Measurements from ENCODE around the gene MAD1L1.

The MAD1L1 gene

DNA sequence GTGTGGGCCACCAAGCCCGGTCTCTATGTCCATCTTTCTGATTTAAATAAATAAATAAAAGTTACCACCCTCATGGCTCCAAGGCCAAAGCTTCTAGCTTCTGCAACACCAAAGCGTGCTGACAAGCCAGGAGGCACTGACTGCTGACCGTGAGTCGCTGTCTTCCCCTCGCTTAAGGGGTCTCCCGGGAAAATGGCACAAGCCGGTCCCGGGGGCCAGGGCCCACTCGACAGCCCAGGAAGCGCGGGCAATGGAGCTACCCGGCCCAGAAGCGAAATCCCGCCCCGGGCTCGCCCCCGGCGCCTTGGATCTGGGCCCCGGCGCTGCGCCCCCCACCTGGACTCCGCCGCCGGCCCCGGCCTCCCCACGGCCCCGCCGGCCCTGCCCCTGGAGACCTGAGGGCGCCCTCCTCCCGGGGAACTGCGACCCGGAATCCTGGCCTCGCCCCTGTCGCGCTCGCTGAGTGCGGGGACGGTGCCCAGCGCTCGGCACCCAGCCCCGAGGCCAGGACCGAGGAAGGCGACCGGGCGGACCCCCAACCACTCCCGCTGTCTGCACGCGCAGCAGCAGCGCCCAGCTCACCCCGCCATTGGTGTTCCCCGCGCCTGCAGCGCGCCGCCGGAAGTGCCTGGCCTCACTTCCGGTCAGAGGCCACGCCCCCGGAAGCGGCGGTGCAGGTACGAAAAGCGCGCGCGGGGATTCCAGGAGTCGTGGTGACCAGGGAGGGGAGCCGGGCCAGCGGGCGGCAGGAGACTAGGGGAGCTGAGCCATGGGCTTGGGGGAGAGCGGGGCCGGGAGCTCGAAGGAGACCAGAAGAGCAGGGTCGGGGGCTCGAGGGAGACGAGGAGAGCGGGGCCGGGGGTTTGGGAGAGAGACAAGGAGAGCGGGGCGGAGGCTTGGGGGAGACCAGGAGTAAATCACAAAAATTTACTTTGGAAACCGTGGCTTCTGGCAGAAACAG lies 9.1 kb upstream of the MAD1L1 start, which contains the start of the genes MRM2 and NUDT1:
Gene MRM2, minus strand, starts transcription at position 626 of the 961 bp plus-strand sequence. Its CDS starts 36 bp downstream, at position 590.
Gene NUDT1, plus strand, starts transcription at position 647 of the 961 bp plus-strand sequence. CDS start 2,349 bp downstream, outside the sequence.
- DNase-seq = peak; percentile 75 to 79

- no peak for DNase-seq
Observed at GRCh38 chr7:2239242-2239641, 6.5 kb upstream of the MAD1L1 start.

DNA sequence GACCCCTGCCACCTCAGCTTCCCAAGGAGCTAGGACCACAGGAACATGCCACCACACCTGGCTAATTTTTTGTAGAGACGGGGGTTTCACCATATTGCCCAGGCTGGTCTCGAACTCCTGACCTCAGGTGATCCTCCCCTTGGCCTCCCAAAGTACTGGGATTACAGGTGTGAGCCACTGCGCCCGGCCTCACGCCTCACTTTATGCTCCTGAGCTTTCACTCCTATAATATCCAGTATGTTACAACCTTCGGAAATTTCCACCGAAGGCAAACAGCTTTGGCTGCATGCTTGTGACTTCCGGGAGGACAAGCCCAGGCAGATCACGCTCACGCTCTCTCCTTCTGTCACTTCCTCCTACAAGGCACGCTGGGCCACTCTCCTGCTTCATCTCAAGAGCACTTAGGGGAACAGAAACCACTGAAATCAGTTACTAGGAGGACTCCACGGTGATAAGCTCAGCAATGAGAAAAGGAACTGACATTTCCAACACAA lies 4.4 kb upstream of the MAD1L1 start:
- DNase-seq = no peak

DNA sequence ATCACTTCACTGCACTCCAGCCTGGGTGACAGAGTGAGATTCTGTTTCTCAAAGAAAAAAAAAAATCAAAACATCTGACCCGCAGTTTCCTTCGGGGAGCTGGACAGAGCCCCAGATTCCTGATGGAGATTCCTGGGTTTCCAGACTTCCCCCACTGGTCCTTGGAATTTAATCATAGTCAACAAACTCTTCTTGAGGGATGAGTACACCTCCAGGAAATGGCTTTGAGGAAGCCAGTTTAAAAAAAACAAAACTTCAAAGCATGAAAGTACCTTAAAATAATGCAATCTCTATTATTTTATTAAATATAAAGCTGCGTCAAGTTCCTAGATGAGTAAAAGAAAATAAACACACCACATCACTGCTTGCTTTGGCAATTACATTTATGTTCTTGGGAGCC lies 1.2 kb upstream of the MAD1L1 start:
- DNase-seq = no peak

GRCh38 chr7:2231992-2232765 lies 566 bp downstream of the MAD1L1 start:
- DNase-seq = no peak

DNA sequence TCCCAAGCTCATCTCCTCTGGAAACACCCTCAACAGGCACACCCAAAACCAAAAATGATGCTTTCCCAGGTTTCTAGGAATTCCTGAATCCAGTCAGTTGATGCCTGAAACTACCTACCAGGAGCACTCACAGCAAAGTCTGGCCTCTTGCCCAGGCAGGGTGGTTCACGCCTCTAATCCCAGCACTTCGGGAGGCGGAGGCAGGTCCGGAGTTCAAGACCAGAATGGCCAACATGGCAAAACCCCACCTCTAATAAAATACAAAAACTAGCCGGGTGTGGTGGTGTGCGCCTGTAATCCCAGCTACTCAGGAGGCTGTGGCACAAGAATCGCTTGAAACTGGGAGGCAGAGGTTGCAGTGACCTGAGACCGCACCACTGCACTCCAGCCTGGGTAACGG lies 1.9 kb downstream of the MAD1L1 start:
- no peak for DNase-seq

- no peak for DNase-seq
Observed at GRCh38 chr7:2230226-2230625, 2.5 kb downstream of the MAD1L1 start.

- DNase-seq = no peak
Observed at GRCh38 chr7:2229467-2229866, 3.3 kb downstream of the MAD1L1 start.

- DNase-seq = no peak
Observed at GRCh38 chr7:2228921-2229320, 3.8 kb downstream of the MAD1L1 start.

GRCh38 chr7:2227699-2228098 lies 5.0 kb downstream of the MAD1L1 start:
- DNase-seq = no peak

DNA sequence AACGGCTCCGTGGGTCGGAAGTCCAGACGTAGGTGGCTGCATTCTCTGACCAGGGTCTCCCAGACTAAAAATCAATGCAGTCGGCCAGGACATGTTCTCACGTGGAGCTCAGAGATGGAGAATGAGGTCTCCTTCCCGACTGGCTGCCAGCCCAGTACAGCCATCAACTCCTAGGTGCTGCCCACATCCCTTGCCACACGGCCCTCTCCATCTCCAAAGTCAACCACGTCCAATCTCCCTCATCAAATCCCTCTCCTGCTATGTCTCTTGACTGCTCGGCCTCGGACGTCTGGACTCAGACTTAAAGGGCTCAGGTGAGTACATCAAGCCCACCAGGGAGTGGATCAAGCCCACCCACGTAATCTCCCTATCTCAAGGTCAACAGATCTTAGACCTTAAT lies 6.9 kb downstream of the MAD1L1 start:
- no peak for DNase-seq

GRCh38 chr7:2225336-2225735 lies 7.4 kb downstream of the MAD1L1 start:
- DNase-seq = no peak

GRCh38 chr7:2224934-2225333 lies 7.8 kb downstream of the MAD1L1 start:
- DNase-seq = no peak

GRCh38 chr7:2224491-2224928 lies 8.2 kb downstream of the MAD1L1 start:
- no peak for DNase-seq

DNA sequence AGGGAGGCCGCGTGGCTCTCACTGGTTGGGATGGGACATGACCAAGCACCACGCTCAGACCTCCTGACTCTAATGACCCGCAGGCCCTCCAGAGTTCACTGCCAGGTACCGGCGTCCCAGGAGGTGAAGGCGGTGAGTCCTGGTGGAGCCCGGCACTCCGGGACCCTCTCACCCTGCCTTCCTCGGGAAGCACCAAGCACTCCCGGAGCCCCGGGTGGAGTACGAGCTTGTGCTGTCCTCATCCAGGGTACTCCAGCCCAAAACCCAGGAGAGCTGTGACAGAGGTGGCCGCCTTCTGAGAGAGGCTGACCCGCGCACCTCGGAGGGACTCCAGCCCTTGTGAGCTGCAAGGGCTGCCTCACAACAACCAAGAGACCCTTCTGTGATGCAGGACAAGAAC lies 9.4 kb downstream of the MAD1L1 start:
- no peak for DNase-seq

GRCh38 chr7:2222516-2222915 lies 10.2 kb downstream of the MAD1L1 start:
- DNase-seq = no peak

DNA sequence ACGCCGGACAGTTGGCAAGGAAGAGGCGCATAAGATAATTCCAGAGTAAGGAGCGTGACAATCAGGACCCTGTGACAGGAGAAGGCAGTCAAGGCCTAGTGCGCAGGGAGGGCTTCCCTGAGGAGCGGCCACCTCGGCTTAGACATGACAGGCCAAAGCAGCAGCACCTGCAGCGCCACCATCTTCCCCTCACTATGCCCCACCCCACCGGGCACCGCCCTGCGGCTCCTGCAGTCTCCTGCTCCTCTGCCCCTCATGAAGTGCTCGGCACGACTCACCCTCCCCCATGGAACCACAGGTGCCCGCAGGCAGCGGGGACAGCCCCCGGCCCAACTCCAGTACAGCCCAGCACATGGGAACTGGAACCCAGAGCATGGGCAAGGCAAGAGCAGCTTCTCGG lies 11.8 kb downstream of the MAD1L1 start:
- DNase-seq = no peak

DNA sequence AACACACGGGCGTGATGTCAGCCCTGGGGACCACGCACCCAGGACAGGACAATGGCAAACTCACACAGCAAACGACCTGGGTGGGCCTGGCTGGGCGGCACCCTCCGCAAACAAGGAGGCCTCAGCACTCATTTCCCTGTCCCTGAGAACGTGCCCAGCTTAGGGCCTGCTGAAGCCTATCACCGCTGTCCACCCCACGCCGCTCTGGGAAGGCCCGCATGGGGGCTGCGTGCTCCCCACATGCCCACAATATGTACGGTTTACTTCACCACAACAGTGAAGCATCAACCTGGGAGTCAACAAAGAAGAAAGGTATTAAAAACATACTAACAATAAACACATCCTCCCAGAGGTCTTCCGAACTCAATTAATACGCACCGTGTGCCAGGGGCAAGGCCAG lies 12.2 kb downstream of the MAD1L1 start:
- DNase-seq = no peak

DNA sequence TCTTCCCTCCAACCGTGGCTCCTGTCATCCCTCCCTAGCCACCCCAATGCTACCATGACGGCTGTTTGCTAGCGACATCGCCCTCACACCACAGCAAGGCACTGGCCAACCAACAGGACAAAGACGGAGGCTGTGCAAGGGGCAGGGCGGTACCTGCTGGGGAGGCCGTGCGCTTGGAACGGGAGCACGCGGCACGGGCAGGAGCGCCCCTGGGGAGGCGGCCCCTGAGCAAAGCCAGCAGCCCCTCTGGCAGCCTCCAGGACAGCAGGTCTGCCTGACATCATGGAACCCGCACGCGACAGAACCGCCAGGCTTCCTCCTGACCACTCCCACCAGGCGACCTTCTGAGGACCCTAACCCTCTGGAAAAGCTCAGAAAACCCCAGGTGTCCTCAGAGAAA lies 12.7 kb downstream of the MAD1L1 start:
- DNase-seq = no peak

- no peak for DNase-seq
Observed at GRCh38 chr7:2219606-2220005, 13.1 kb downstream of the MAD1L1 start.

DNA sequence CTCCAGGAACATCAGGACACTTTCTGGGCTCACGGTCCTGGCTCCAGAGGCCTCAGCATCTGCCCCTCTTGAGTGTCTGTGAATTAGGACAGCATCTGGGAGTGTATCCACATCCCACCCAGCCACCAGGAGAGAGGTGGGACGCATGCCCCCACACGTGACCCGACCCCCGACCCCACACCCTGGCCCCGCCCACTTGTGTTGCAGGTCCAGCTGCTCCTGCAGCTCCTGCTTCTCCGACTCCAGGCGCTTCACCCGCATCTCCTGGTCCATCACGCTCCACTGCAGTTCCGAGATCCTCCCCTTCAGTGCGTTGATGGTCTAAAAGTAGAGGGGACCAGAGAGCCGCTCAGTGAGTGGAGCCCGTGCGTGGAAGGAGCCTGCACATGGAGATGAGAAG lies 13.6 kb downstream of the MAD1L1 start:
- DNase-seq = no peak

GRCh38 chr7:2218444-2218785 lies 14.3 kb downstream of the MAD1L1 start:
- DNase-seq = no peak

GRCh38 chr7:2217716-2218443 lies 14.9 kb downstream of the MAD1L1 start:
- DNase-seq = no peak

Measured in stimulated activated CD4-positive, alpha-beta T cell treated with anti-CD3 and anti-CD28 coated beads, Interleukin-2, amount 100 ng/mL, for 48 hours (primary cell).